ENCODE results near the gene CYP4A22. TPM values are rescaled to one million over a fixed set of nuclear protein-coding genes. Genes with fewer than 3 reads are reported as not detected.
"Not testable (repeated sequence)": the region's sequence is repeated elsewhere in the genome, so short reads cannot be mapped to it uniquely, and the experiment has no call there.

CYP4A22 gene
- polyA plus RNA-seq, 6 donors from 2014 or later = not detected

DNA sequence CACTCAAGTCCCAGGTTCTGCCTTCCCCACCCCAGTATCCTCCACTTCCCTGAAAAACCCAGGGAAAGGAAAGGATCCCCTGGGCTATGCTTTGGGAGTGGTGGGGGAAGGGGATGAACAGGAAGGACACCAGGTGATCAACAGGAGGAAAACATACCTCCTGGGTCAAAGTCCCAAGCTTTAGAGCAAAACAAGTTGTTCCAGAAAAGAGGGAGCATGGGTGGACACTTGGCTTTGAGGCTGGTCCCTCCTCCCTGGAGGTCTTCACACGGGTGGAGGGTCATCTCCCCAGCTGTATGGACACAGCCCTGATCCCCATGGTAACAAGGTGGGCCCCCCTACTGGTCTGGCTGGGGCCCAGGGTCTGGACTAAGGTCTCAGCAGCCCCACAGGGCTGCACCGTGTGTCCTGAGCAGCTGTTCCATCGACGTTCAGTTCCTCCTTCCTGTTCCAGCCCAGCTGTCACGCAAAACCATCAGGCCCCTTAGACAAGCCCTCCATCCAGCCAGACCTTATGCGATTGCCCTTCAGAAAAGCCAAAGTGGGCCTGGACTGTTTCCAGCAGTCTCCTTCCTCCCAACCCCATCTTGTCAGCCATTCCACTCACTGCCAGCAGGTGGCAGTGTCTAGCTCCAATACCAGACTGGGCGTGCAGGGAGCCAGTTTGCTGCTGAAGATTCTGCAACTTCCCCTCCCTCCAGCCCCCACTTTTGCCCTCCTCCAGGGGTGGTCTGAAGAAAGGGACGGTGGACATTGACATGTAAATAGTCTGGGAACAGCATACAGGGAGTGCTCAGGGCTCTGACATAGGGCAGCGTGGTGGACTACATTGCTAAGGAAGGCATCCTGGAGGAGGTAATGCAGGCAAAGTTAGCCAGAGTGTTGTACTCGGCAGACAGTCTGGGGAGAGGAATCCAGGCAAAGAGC lies 55.5 kb downstream of the CYP4A22 start:
- H3K27me3 Mint-ChIP-seq = peaks cover 12 to 28% (median 18%) of the 10 kb centered on the region in 3 donors
- H3K36me3 Mint-ChIP-seq = no peaks in the 10 kb centered on the region
- no peaks in the 10 kb centered on the region for H3K9me3 Mint-ChIP-seq
- H3K4me1 Mint-ChIP-seq = peaks cover 0 to 6% (median 4%) of the 10 kb centered on the region in 3 donors
- DNase-seq (peak; percentile 48), ATAC-seq (ENCODE audit: low read depth in 2 of 2) (peak; percentile 30 to 58)
- H3K27ac Mint-ChIP-seq = peak overlapping the region in 2 of 6 donors; percentile 80 to 81
- H3K4me3 Mint-ChIP-seq = no peak overlapping the region

DNA sequence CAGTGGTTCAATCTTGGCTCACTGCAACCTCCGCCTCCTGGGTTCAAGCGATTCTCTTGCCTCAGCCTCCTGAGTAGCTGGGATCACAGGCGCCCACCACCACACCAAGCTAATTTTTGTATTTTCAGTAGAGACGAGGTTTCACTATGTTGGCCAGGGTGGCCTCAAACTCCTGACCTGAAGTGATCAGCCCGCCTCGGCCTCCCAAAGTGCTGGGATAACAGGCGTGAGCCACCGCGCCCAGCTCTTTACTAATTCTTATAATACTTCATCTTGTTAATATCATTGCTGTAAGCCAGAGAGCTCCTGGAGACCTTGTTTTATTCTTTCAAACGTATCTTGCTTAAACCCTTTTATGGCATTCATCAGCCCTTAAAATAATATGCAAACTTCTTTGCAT lies 56.3 kb downstream of the CYP4A22 start:
- H3K27me3 Mint-ChIP-seq = peaks cover 20 to 36% (median 25%) of the 10 kb centered on the region in 3 donors
- H3K4me1 Mint-ChIP-seq; DNase-seq; ATAC-seq (ENCODE audit: low read depth in 2 of 2); H3K4me3 Mint-ChIP-seq; H3K9me3 Mint-ChIP-seq; H3K36me3 Mint-ChIP-seq: not testable (repeated sequence)
- peak overlapping the region in 1 of 6 donors; percentile 7 for H3K27ac Mint-ChIP-seq

DNA sequence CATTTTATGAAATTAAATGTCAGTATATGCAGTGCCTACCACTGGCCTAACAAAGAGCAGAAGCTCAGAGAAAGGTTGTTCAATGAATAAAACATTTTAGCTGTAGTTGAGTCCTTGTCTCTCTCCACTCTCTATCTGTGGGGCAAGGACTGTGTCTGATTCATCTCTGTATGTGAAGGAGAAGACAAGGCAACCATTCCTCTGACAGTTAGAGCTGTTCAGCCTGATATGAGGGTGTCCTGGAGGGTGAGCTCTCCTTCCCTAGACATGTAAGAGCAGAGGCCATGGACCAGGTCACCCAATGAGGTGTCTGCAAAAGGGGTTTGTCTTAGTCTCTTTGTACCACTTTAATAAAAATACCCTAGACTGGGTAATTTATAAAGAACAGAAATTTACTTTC lies 57.1 kb downstream of the CYP4A22 start:
- no peak overlapping the region for H3K4me3 Mint-ChIP-seq
- H3K27ac Mint-ChIP-seq = no peak overlapping the region
- no peaks in the 10 kb centered on the region for H3K9me3 Mint-ChIP-seq
- DNase-seq (no peak), ATAC-seq (ENCODE audit: low read depth in 2 of 2) (no peak)
- peaks cover 0 to 6% (median 4%) of the 10 kb centered on the region in 3 donors for H3K4me1 Mint-ChIP-seq
- no peaks in the 10 kb centered on the region for H3K36me3 Mint-ChIP-seq
- H3K27me3 Mint-ChIP-seq = peaks cover 28 to 44% (median 33%) of the 10 kb centered on the region in 3 donors

DNA sequence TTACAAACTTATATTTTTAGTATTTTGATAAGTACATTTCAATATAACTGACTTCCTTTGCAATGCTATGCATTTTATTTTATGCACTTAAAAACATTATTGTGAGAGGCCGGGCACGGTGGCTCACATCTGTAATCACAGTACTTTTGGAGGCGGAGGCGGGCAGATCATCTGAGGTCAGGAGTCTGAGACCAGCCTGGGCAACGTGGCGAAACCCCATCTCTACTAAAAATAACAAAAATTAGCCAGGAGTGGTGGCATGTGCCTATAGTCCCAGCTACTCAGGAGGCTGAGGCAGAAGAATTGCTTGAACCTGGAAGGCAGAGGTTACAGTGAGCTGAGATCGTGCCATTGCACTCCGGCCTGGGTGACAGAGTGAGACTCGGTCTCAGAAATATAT lies 58.7 kb downstream of the CYP4A22 start:
- not testable (repeated sequence) for H3K4me1 Mint-ChIP-seq

DNA sequence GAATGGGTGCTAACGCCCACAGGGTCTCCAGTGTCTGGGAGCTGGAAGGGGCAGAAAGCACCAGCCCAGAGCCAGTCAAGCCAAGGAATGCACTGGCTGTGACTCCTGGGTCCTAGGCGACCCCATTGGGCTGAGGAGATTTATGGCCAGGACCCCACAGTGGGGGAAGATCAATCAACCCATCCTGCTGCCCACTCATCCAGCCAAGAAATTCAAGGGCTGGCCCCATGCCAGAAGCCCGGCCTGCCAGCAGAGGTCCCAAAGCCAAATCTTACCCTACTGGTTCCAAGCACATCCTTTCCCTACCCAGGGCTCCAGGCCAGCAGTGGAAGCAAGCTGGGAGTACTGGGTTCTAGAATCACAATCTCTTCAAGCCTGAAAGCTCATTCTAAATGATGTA lies 59.4 kb downstream of the CYP4A22 start:
- Mint-ChIP-seq H3K27me3 (peaks cover 28 to 43% (median 34%) of the 10 kb centered on the region in 3 donors), H3K36me3 (no peaks in the 10 kb centered on the region), H3K4me1 (peaks cover 0 to 6% (median 4%) of the 10 kb centered on the region in 3 donors), H3K4me3 (no peak overlapping the region), H3K27ac (no peak overlapping the region), H3K9me3 (no peaks in the 10 kb centered on the region)
- DNase-seq = no peak
- no peak for ATAC-seq (ENCODE audit: low read depth in 2 of 2)

More for the DNA sequence above, 58.7 kb downstream of the CYP4A22 start:
- H3K4me3 Mint-ChIP-seq; H3K9me3 Mint-ChIP-seq; H3K27ac Mint-ChIP-seq; H3K36me3 Mint-ChIP-seq; ATAC-seq (ENCODE audit: low read depth in 2 of 2); DNase-seq: not testable (repeated sequence)
- H3K27me3 Mint-ChIP-seq = peaks cover 28 to 46% (median 34%) of the 10 kb centered on the region in 3 donors

DNA sequence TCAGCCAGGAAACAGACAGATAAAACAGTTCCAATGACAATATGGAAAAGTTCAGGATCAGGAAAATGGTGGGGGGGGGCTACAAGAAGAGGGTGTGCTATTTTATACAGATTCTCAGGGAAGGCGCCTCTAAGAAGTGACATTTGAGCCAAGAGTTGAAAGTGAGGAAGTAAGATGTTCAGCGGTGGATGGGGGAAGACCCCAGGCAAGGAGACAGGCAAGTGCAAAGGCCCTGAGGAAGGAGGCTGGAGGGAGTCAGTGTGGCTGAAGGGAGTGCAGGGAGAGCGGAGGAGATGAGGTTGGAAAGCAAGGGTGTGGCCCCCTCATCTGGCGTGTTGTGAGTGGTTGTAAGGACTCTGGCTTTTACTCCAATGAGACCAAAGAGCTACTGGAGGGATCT lies 61.0 kb downstream of the CYP4A22 start:
- peaks cover 23 to 29% (median 29%) of the 10 kb centered on the region in 3 donors for H3K27me3 Mint-ChIP-seq
- no peak for DNase-seq
- peak overlapping the region in 1 of 6 donors; percentile 23 for H3K27ac Mint-ChIP-seq
- peaks cover 0 to 3% (median 2%) of the 10 kb centered on the region in 3 donors for H3K4me1 Mint-ChIP-seq
- no peaks in the 10 kb centered on the region for H3K36me3 Mint-ChIP-seq
- H3K9me3 Mint-ChIP-seq = peaks cover 0 to 7% (median 2%) of the 10 kb centered on the region in 7 donors
- no peak for ATAC-seq (ENCODE audit: low read depth in 2 of 2)
- H3K4me3 Mint-ChIP-seq = no peak overlapping the region

Other genes with a start within 250 kb of the CYP4A22 start
- gene CYP4A11, start 196.0 kb upstream of the CYP4A22 start, polyA plus RNA-seq (ENCODE audit: low read depth in 6 of 6) = not detected
- not detected for gene CYP4X1, start 113.8 kb upstream of the CYP4A22 start, polyA plus RNA-seq (ENCODE audit: low read depth in 6 of 6)
- not detected for gene CYP4Z1, start 70.2 kb upstream of the CYP4A22 start, polyA plus RNA-seq (ENCODE audit: low read depth in 6 of 6)
- 1 to 10 TPM in 3 of 6 donors, under 1 TPM in 2, not detected in 1; 0.72 to 9.2 (median 2.6) TPM for gene PDZK1IP1, start 52.6 kb downstream of the CYP4A22 start, polyA plus RNA-seq (ENCODE audit: low read depth in 6 of 6)
- gene TAL1, start 94.8 kb downstream of the CYP4A22 start, polyA plus RNA-seq (ENCODE audit: low read depth in 6 of 6) = 1 to 10 TPM in 1 of 6 donors, under 1 TPM in 2, not detected in 3; 0.08 to 1.0 (median 0.36) TPM
- gene STIL, start 176.7 kb downstream of the CYP4A22 start, polyA plus RNA-seq (ENCODE audit: low read depth in 6 of 6) = 1 to 10 TPM in 1 of 6 donors, under 1 TPM in 4, not detected in 1; 0.12 to 1.2 (median 0.85) TPM
- 100 to 1,000 TPM; 124 to 195 (median 140) TPM for gene CMPK1, start 196.3 kb downstream of the CYP4A22 start, polyA plus RNA-seq (ENCODE audit: low read depth in 6 of 6)

Data from naive B cell (primary cell).